Testis (tissue), 2 donors: ENCODE results near the gene DGAT2.

ENCODE experiments used
- CTCF ChIP-seq, 3 experiments: fragments of 450-650 bp in 2 of 3; fragments of 200-600 bp in 1 of 3; sonication (generic) in 1 of 3; IDR thresholded peaks; one replicate each; pipeline ENCODE4 v1.5.1; 2016 to 2019; ENCODE audit warnings: antibody characterized with exemption in 3 of 3, mild to moderate bottlenecking in 2 of 3, moderate library complexity in 1 of 3
- POLR2A ChIP-seq: fragments of 450-650 bp; IDR thresholded peaks from one replicate; pipeline ENCODE4 v1.6.1; 2017; ENCODE audit warnings: antibody characterized with exemption, mild to moderate bottlenecking, moderate library complexity

GRCh38 chr11:75813124-75813523, 44.5 kb downstream of the DGAT2 start:
- TF ChIP-seq CTCF (IDR thresholded peaks at IDR 0.05) (no peak), POLR2A (no peak)
